GM18870 (cell line): Measurements from ENCODE around the gene POLR2J2.
A peak's percentile ranks its signal among the peaks of the same experiment; 100 is the strongest.
"Not testable (repeated sequence)": the region's sequence is repeated elsewhere in the genome, so short reads cannot be mapped to it uniquely, and the experiment has no call there.

Experiments
- ATAC-seq: cut with Tn5 transposase; IDR thresholded peaks from one replicate; pipeline ENCODE4 v1.9.1; 2021; ENCODE audit warnings: moderate library complexity; ENCODE audit not compliant: unreplicated experiment

Gene POLR2J2

DNA sequence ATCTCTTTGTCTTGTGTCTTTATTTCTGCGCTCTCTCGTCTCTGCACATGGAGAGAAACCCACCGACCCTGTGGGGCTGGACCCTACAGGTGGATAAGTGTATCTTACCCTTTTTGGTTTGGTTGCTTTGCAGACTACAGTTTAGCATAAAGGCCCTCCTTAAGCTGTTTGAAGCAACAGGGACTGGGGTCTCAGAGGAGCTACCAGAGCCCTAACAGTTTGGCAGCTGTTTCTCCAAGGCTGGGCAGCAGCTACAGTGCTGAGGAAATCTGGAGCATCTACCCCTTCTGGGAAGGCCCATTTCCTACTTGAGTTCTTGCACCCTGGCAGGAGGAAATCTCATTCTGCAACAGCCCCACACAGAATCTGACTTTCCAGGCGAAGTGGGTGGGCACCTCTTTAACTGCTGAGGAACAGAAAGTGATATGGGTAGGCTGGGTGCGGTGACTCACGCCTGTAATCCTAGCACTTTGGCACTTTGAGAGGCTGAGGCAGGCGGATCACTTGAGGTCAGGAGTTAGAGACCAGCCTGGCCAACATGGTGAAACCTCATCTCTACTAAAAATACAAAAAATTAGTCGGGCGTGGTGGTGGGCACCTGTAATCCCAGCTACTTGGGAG lies 2.1 kb upstream of the POLR2J2 start:
- ATAC-seq: not testable (repeated sequence)

- ATAC-seq: peak; percentile 41
These were observed 469 bp upstream of the POLR2J2 start for GRCh38 chr7:102671956-102672307.

DNA sequence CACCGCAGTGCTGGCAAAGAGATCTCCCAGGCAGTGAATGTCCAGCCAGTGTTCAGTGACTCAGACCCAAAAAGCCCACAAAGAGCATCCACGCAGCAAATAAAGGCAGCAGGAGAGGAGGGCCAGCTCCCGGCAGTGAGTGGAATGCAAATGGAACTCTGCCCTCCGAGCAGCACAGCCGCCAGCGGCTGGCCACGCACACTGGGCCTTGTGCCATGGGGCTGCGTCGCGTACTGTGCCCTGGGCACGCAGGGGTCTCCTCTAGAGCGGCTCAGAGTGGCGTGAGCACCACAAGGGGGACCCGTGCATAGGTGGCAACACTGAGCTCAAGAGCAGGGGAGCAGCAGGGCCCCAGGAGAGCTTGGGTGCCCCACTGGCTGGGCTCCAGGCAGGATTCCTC lies 3.9 kb downstream of the POLR2J2 start:
- ATAC-seq: not testable (repeated sequence)

DNA sequence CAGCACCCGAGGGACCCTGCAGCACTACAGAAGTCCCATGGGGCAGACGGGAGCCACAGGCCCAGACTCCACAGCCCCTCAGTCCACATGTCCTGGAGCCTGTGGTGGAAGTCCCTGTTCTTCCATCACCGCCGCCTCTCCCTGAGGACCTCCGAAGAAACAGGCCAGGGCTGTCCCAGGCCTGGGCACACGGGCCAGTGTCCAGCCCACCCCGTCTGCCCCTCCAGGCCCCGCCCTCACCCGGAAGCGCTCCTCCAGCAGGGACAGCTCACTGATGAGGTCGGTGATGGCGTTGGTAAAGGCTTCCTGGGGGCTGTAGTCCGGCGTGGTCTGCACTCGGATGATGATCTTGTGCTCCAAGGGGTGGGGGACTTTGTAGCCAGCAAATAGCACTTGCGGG lies 4.6 kb downstream of the POLR2J2 start:
- ATAC-seq: not testable (repeated sequence)

- ATAC-seq: not testable (repeated sequence)
These were observed 6.7 kb downstream of the POLR2J2 start for GRCh38 chr7:102664765-102665164.

- not testable (repeated sequence) for ATAC-seq
These were observed 21.5 kb downstream of the POLR2J2 start, which contains the start of gene SPDYE2B for GRCh38 chr7:102649924-102650323. Gene SPDYE2B, plus strand, starts transcription at chr7:102650319. Its CDS starts 2,030 bp downstream, at chr7:102652349.

- not testable (repeated sequence) for ATAC-seq
These were observed 23.6 kb downstream of the POLR2J2 start for GRCh38 chr7:102647813-102648212.

DNA sequence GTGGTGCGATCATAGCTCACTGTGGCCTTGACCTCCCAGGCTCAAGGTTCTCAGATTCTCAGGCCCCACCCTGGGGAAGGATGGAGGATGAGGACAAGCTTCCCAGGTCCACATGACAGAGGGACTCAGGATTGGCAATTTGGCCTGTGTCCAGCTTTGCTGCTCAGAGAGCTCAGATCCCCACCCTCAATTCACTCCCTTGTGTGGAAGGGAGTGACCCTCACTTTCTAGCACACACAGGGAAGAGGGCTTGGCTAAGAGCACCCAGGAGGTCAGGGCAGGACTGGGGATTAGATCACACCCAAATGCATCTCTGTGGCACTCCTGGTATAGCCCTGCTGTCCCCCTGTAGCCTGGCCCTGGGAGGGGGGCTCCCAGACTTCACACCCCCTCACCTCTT lies 28.1 kb downstream of the POLR2J2 start:
- not testable (repeated sequence) for ATAC-seq

DNA sequence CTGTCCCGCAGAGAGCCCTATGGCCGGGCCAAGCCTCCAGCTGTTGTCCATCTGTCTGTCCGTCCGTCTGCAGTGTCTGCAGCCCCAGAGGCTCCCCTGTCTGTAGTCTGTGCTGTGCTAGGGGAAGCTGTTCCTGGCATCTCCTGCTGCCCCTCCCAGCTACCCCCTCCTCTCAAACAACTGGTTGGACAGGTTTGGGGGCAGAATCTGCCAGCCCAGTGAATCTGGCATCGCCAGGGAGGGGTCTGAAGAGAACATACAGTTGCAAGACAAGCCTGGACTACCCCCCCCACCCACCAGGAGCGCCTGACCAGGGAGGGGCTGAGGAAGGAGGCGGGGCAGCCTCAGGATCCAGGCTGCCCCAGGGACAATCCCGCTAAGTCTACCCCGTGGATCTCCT lies 28.8 kb downstream of the POLR2J2 start, which contains the start of gene UPK3BL1:
Gene UPK3BL1 (minus strand): TSS at position 101 of the 400 bp plus-strand sequence. CDS start 50 bp downstream, at position 51.
- ATAC-seq: not testable (repeated sequence)

DNA sequence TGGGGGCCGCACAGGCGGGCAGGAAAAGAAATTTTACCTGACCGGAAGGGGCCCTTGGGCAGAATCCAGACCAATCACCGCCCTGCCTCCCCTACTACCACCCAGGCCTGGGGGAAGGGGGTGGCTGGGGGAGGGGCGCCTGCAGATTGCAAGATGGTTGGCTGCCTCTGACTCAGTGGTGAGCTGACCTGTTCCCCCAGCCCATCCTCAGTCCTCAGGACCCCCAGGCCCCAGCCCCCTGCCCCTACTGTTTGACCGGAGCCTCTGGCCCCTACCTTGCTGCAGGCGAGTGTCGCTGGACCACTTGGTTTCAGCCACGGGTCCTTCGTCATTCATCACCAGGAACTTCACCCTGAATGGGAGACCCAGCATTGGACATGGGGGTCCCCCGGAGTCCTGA lies 32.6 kb downstream of the POLR2J2 start:
- ATAC-seq: not testable (repeated sequence)

GRCh38 chr7:102636956-102637355 lies 34.5 kb downstream of the POLR2J2 start:
- ATAC-seq: not testable (repeated sequence)

- ATAC-seq: not testable (repeated sequence)
These were observed 36.1 kb downstream of the POLR2J2 start for GRCh38 chr7:102635354-102635753.

DNA sequence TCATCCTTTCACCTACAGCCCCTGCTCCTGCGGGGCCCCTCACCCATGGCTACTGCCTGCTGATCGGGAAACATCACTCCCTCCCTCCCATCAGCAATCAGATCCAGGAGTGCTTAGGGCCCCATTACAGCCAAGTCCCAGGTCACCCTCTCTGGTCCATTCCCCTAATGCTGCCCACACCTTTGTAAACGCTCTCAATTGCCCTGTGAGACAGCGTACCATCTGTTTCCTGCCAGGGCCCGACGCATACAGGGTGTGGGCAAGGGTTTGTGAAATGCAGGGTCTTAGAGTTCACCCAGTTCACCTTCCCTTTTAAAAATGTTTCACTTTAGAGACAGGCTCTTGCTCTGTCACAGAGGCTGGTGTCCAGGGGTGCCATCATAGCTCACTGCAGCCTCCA lies 37.2 kb downstream of the POLR2J2 start:
- not testable (repeated sequence) for ATAC-seq

GRCh38 chr7:102630622-102631021 lies 40.8 kb downstream of the POLR2J2 start:
- ATAC-seq: not testable (repeated sequence)

DNA sequence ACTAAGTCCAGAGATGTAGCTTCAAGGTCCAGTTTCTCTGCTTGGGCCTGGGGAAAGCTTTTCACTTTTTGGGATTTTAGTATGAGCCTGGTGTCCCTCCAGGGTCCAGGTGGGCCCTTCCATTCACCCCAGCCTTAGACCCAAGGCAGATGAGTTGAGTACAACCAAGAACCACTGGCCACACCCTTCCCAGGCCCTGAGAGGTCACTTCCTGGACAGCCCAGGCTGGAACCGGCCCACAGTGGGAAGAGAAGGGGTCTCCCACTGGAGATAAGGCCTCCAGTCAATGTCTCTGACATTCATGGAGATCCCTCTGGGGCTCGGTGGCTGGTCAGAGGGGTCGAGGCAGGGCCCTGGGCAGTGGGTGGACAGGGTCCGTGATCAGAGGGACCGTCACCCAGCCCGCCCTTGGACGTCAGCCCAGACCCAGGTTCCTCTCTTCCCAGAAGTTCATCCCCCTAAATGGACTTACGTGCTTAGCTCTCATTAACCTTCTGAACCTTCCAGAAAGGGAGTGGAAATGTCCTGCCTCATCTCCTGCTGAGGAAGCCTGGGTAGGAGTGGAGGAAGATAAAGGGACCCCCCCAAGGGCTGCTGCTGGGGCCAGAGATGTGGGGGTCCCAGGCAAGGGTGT lies 44.1 kb downstream of the POLR2J2 start:
- not testable (repeated sequence) for ATAC-seq

- ATAC-seq: not testable (repeated sequence)
These were observed 53.3 kb downstream of the POLR2J2 start for GRCh38 chr7:102618122-102618521.

GRCh38 chr7:102616507-102617125 lies 54.8 kb downstream of the POLR2J2 start, which contains the start of gene RASA4:
Gene RASA4, minus strand, starts transcription at chr7:102616756. Its CDS starts 67 bp downstream, at chr7:102616689.
- peak; percentile 25 for ATAC-seq
